HG03139 (cell line): ENCODE data around the gene NTM.
"Not testable (repeated sequence)": the region's sequence is repeated elsewhere in the genome, so short reads cannot be mapped to it uniquely, and the experiment has no call there.

Experiments
- ATAC-seq: cut with Tn5 transposase; IDR thresholded peaks from one replicate; pipeline ENCODE4 v1.9.1; 2021; ENCODE audit not compliant: unreplicated experiment

The NTM gene

DNA sequence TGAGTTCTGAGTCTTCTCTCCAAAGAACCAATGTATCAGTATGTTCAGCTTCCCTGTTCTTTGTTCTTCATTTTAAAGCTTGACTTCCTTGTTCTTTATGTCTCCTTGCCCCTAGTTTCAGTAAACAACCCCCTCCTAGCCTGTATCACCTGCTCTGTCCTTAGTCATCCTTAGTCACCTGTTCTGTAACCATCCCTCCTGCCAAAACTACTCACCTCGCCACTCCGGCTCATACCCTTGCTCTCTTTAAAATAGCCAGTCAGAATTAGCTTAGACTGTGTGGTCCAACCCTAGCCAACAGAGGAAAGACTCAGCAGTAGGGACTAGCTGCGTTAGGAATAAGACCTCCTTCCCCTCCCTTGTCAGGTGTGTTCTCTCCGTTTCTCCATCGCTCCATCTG lies 127.3 kb downstream of the NTM start:
- not testable (repeated sequence) for ATAC-seq

DNA sequence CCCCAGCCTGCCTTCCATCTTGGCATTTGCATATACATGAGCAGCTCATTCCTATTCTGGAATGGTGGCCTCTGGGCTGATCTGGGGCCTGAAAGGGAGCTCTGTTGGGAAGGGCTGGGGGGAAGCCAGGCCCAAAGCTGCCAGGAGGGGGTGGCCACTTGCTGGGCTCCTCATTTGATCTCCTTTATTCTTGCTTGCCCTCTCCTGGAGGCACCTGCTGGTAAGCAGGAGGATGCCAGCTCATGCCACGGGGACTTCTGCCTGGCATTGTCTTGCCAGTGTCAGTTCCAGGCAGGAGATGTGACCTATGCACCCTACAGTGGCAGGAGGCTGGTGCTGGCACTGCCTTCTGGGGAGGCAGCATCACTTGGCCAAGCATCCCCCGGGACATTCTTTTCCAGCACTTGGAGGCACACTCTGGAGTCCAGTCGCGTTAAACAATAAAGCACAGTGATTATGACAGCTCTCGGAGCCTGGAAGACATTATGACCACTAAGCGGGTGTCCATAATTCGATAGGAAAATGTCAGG lies 128.3 kb downstream of the NTM start:
- no peak for ATAC-seq

DNA sequence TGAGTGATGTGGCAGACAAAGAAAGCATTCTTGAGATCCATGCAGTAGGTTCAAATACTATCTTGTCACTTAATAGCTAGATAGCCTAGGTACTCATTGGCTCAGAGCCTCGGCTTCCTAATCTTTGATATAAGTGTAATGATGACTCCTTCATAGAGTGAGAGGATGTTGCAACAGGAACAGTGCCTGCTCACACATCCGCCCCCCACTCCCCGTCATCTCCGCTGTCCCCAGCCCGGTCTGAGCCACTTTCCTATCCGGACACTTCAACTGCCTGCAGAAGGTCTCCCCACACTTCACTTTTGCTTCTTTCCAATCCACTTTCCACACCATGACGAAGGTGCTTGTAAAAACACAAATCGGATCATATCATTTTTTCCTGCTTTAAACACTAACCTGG lies 128.8 kb downstream of the NTM start:
- ATAC-seq: no peak

DNA sequence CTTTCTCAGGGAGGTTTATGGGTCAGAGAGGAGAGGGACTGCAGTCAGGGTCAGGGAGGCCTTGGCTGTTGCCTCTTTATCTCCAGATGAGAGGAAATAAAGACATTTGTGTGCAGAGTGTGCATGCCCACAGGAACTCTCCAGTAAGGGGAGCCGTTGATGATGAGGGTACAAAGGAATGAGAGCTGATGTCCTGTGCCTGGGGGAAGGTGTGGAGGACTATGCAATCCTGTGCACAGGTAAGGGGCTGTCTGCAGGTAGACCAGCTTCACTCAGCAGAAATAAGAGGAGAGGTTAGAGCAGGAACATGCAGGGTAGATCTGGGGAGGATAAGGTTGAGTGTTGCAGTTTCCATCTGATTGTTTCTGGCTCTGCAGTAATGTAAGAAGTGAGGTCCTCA lies 132.6 kb downstream of the NTM start:
- ATAC-seq: no peak

DNA sequence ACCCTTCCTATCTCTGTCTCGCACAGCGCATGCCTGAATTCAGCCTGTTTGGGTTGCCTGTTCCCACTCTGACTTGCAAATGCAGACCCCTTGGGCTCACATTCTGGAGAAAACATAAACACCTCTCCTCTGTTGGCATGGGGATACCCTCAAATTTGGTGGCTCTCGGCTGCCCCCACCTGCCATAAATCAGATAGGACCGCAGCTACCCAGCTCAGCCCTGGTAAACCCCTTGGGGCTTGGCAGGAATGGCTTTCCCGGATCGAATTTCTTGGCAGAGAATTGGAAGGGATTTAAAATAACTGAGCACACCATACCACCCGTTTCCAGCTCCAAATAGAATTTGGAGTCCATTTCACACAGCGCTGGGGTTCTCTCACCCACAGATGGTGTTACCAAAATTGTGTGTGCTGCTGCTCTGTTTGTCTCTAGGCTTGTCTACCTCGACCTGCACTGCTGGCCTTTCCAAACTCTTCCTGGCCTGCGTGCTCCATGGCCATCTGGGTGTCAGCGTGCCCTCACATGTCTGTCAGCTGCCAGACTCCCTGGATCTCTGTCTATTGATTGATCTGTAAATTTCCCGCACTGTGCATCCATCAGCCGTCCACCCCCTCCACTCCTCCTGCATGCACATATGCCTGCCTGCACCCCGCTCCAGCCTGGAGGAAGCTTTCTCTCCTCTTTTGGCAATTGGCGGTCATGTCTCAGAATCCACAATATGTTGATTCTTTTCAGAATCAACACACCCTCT lies 134.0 kb downstream of the NTM start:
- no peak for ATAC-seq

DNA sequence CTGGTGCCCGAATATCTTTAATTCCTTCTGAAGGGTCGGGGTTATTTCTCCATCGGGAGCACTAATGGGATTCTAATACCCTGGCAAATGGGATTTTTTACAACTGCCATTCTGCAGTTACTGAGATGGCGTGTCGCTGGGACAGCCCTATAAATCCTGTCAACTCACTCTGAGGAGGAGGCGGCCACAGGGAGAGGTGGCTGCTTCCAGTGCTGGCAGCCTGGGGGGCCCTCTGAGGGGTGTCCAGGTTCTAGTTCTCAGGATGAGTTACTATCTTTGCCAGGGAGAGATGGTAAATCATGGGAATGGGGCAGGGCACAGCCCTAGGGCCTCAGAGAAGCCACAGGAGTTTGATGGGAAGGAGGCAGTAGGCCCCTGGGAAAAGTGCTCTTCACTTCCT lies 135.9 kb downstream of the NTM start:
- ATAC-seq: no peak

DNA sequence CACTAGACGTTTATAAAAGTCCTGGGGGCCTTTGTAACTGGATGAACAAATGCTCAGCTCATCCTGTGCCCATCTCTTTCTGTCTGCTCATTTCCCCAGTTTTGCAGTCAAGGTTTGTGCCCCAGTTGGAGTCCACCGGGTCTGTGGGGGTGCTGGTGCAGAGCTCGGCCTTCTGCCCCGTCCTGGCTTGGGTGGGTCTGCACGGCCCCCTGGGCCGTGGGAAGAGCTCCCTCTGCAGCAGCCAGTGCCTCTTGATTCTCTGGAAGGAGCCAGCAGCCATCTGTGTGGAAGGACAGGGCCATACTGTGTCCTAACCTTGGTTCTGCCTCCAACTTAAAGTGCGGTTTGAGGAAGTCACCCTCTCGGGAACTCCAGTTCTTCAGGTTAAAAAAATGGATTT lies 140.2 kb downstream of the NTM start:
- ATAC-seq: no peak

DNA sequence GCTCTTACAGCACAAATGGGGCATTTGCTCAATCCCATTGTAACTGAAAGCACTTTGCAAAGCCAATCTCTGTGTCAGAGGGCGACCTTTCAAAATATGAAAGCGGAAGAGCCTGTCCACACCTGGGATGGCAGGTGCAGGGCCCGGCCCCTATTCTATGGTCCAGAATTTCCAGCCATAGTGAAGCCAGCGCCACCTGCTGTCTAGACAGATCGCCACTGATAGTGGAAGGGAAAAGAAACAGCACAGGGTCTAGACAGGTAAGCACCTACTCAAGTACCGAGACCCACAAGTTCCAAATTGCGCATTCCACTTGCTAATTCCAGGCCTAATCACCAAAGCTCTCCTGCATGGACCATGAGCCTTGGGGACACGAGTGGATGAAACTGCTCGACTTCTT lies 141.4 kb downstream of the NTM start:
- ATAC-seq: no peak

DNA sequence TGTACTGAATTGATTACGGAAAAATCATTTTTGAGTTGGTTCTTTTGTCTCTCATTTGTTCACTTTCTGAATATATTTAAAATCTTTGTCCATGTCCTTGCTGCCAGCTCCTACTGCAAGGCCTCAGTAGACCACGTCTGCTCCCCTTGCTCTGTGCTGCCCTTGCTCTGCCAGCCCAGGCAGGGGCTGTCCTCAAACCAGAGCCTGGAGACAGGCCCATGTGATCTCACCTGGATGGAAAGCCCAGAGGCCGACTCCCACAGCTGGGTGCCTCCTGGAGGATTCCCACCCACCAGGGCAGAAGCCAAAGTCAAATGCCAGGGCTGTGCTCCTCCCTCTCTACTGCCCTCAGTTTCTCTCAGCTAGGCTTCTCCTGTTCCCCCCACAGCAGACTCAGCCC lies 141.8 kb downstream of the NTM start:
- no peak for ATAC-seq

DNA sequence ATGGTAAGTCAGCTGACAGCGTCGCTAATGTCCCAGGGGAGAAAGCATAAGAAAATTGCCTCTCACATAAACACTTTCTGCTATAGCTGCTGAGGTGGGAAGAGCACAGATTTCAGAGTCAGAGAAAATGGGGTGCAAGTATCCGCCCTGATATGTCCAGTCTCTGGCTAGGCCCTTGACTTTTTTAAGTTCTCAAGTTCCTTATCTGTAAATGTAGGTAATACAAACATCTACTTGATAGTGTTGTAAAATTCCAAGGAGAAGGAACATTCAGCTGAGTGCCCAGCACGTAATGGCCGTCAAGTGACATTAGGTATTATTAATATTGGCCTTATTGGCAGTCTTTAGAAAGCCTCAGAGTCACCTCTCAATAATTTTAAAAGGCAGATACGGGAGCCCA lies 143.6 kb downstream of the NTM start:
- no peak for ATAC-seq

DNA sequence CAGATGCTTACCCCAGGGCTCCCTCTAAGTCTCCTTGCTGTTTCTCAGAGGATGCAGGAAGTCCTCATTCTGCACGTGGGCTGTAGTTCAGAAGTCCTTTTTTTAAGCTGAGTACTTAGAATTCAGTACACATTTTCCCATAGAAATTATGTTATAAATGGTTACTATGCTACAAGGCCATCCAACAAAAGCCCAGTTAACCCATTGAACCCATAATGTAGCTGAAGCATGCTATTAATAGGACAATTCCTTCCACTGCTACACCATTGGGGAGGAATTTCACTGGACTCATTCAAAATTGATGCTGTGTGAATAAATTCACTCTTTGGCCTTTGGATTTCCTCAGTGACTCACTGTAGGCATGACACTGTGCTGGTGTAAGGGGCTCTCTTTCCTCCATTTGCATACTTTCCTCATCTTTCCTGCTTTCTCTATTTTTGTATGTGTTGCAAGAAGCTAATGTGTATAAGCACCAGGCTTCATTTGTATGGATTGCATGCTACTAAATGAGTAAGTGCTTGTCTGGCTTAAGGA lies 148.0 kb downstream of the NTM start:
- no peak for ATAC-seq

DNA sequence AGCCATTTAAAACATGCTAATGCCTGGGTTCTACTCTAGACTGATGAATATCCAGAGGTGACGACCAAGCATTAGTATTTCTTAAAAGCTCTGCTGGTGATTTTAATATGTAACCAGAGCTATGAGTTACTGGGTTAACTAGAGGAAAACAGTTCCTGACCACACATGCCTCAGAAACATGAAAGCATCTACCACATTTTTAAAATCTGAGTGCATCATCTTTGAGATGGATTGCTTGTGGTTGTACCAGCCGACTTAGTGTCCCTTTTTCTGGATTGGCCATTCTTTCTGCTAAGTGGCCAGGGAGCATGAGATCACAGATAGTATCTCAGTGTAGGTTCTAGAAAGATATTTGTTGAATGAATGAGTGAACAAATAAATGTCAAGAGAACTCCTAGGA lies 152.4 kb downstream of the NTM start:
- no peak for ATAC-seq

DNA sequence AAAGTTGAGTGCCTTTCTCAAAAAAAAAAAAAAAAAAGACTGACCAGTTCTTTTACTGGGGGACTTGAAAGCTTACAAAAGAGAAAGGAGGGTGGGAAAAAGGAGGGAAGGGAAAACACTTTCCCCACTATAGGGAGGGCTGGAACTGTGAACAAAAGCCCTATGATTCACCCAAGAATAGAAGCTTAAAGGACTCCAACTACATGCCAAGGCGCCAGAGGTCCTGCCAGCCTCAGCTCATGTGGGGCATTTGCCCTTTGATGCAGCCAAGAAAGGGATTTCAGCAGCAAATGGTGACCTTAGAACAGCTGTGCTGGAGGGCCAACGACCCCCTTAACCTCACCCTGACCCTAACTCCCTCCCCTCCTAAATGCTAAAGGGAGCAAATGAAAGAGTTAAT lies 160.0 kb downstream of the NTM start:
- ATAC-seq: no peak

DNA sequence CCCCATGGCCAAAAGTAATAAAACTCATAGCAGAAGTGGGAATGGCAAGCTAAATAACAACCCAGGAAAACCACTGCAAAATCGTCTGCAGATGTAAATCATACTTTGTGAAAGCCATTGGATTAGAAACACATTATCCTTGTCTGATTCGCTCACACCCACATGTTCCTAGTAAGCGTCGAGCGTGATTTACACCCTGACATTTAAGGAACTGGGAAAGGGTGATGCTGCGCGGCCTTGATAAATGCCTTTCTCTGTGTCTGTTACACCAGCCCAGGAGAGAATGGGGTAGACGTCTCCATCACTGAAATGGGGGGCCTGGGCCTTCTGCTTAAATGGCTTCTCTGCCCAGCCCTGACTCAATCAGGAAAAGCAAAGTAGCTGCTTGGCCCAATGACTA lies 162.7 kb downstream of the NTM start:
- no peak for ATAC-seq

DNA sequence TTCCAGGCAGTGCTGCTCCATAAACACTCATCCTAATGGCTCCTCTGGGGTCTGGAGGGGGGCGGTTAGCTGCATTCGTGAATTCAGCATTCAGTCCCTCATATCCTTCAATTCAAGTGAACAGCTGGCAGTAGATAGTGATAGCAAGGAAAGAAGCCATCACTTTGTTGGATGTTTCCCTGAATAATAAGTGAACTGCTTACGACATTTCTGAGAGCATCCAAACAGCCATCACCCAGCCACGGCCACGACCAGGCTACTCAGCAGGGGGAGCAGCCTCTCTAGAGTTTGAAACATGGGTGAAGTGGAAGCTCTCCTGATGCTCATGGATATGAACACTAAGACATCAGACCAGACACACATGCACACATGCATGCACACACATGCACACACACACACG lies 163.6 kb downstream of the NTM start:
- ATAC-seq: no peak

DNA sequence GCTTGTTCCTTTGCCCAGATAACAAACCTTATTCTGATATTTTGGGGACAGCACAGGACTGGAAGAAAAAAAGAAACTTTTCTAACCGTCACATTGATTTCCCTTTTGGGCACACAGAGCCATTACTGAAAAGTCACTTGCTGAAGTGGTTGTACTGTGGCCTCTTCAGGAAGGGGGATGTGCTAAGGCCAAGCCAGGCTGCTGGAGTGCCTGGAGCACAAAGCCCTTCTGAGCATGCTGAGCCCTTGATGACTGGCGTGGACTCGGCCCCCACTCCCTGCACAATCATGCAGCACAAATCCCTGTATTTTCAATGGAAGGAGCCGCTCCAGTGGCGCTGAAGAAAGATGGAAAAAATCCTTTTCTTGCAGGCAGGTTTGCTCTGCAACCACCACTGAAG lies 164.2 kb downstream of the NTM start:
- ATAC-seq: no peak

DNA sequence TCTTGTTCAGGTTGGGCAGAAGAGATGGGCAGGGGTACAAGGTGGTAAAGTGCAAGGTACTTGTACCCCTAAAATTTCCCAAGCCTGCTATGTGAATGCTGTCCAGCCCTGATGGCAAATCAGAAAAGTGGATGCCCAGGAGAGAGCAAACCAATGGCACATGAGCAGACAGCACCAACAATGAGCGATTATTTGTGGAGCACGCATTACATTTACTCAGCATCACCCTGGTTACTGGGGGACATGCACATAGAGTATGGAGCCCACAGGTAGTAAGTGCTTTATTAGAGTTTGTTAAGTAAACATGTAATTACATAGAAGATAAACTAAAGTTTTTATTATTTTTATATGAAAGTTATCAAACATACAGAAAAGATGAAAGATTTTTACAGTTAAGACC lies 165.7 kb downstream of the NTM start:
- no peak for ATAC-seq

DNA sequence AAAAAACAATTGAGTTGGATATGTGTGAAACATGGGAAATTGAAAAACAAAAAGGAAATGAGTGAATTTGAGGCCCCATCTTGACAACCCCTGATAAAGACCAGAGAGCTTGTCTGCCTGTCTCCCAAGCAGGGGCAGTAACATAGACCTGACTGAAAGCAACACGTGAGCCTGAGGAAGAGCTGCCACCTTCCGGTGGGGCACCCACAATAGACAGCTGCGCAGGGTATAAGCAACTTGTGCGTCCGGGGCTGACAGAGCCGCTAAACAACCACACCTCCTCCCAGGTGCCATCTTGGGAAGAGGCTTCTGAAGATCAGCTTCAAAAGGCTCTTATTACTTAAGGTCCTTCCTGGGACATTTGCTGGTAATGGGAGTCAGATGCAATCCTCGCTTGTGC lies 166.8 kb downstream of the NTM start:
- no peak for ATAC-seq

DNA sequence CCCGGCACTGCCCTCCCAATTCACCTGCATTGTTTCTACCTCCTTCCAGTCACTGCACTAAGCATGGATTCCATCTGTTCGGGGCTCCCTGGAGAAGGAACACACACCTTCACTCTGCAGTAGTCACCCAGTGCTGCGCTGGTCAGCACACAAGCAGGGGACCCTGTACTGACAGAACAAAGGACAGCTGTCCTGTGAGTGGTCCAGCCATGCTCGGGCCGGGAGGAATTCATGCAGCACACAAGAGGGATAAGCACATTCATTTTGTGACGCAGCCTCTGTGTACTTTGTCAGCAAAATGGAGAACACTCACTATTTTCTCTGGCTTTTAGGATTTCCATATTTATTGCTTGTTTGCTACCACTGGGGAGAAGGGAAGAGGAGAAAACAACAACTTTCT lies 167.3 kb downstream of the NTM start:
- ATAC-seq: no peak

DNA sequence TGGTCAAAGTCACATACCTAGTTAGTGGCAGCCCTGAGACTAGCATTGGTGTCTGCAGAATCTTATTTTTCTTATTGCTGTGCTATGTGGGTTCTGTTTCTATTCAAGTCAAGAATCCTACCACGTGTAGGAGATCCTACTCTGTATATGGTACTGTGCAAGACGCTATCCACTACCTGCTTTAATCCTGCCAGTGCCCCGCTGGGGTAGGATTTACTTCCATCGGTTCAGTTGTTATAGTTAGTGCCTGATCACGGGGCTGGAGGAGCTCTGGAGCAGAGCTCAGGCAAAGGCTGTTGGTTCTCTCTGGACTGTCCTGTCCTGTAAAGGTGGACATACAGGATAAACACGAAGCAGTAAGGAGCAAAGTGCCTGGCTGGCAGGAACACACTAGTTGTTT lies 167.9 kb downstream of the NTM start:
- ATAC-seq: no peak

DNA sequence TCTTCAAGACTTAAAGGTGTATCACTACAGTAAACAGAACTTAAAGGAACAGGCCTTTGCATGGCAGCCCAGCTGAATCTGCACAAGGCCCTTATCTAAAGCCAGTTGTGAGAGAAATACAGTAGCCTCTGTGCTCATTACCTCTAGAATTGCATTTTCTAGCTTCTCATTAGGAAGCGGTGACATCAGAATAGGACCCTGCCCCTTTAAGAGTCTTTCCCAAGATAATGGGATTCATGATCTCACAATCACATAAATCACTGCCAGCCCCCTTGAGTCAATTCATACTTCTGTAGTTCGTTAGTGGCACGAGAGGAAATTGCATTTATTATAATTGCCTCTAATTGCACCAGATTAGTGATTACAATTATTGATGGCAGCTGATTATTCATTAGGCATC lies 170.3 kb downstream of the NTM start:
- ATAC-seq: no peak

DNA sequence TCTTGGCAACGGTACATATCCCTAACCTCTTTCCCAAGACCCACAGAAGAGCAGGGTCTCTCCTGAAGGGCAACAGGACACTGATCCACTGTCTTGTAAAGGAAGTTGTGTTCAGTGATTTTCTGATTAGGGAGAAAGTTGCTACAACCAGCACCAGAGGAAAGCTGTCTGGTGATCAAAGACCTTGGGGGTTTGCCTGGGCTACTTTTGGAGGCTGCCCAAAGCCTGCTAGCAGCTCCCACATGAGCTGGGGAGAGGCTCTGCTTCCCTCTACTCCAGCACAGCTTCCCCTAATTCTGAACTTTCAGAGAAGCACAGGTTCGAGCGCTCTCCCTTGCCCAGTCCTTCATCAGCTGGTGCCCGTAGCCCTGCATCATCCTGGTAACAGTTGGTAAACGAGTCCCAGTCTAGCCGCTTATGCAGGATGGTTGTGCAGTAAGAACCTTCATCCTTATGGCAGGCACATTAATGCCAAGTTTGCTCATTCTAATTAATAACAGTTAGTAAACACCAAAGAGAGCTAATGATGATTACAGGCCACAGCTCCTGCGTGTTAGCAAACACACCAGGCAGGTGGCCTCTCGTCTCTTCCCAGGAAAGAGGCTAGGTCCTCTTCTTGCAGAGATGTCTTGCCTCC lies 173.1 kb downstream of the NTM start:
- no peak for ATAC-seq

DNA sequence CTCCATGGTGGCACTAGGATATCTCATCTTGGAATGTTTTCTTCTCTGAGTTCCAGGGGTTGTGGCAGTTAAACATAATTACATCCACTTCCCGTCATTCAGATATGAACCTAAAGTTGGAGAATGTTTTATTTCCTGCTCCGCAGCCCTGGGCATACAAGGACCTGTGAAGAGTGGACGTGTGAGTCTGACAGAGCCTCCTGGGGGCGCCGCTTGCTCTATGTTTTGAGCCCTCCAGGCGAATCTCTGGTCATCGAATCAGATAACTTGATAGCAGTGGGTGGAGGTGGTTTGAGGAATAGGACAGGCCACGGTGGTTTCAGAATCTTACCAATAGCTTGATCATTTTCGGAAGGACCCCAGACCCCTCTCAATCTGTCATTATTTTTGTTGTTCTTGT lies 174.2 kb downstream of the NTM start:
- ATAC-seq: no peak
